ENCODE data around the gene CPNE1. TPM values are rescaled to one million over a fixed set of nuclear protein-coding genes. Genes with fewer than 3 reads are reported as not detected.
A peak's percentile ranks its signal among the peaks of the same experiment; 100 is the strongest.
"Not testable (repeated sequence)": the region's sequence is repeated elsewhere in the genome, so short reads cannot be mapped to it uniquely, and the experiment has no call there.

CPNE1 gene
- total and polyA plus RNA-seq, 4 donors: 58.8 to 192 (median 89.3) TPM

DNA sequence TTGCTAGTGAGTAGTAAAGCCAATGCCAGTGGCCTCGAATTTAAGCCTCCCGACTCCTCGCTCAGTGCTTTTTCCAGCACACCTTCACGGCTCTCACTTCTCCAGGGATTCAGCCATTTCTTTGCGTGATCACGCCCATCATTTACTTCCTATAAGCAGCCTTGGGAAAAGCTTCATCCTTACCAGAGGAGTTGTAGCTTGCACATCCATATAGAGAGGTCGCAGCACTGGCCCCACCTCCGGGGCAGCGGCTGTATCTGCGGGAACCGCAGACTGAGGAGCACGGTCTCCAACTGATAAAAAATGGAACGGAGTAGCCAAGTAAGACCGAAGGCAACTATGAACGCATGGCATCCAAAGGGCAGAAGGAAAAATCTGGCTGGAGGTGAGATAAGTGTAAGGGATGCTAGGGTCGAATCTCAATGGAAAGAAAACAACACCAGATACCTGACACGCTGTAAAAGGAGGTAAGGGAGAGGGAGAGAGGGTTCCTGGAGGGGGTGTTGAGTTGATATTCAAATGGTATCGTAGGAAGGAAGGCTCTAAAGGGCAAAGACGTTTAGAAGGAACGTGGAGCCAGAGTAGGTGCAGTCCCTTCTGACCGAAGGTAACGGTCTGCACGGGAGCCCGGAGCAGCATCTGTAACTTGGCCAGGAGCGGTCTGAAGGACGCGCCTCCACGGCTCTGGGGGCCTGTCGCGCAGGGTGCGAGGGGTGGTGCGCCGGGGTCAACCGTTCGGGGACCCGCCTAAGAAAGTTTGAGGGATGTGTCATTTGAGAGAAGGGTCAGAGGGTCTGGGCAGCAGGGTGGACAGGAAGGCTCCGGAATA, 33.8 kb upstream of the CPNE1 start:
- H3K4me3 ChIP-seq (ENCODE audit: low read depth, low read length): peak overlapping the region; percentile 76
- 4% methylated on average over 37 of the region's 37 CpGs for WGBS (ENCODE audit: insufficient coverage)
- peak in 2 of 6 donors; percentile 11 to 42 for DNase-seq (ENCODE audit: low read depth in 4 of 6, low spot score in 6 of 6)

DNA sequence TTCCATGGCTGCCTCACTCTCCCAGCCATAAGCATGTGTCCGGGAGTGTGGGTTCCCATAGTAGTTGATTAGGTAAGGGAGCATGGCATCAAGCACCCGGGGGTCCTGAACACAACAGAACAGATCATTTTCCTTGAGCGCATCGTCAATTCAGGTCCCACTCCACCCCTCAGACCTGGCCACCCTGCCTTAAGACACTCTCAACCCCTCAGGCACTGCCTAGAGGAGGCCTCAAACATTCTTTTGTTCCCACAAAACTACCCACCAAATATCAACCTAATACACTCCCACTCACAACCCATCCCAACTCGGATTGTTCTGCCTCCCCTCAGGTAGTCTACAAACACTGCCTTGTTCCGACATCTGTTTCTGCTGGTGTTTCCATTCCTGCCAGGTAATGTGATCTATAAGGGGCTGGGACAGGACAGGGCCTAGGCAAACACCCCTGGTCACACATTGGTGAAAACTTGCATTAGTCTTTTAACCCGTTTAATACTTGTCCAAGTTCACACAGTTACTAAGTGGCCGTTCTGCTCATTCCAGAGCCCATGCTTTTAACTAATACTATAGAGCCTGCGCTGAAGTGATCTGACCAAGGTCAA, 33.1 kb upstream of the CPNE1 start:
- Histone ChIP-seq H3K36me3 (ENCODE audit: control insufficient read depth, insufficient read depth, low read length) (peaks cover 40% of the 10 kb centered on the region), H3K4me3 (ENCODE audit: low read depth, low read length) (peak overlapping the region; percentile 76), H3K4me1 (ENCODE audit: control insufficient read depth, insufficient read depth, low read length) (peaks cover 10% of the 10 kb centered on the region), H3K27me3 (ENCODE audit: control insufficient read depth, insufficient read depth, low read length) (no peaks in the 10 kb centered on the region), H3K9me3 (ENCODE audit: control insufficient read depth, insufficient read depth, low read length) (no peaks in the 10 kb centered on the region), H3K27ac (ENCODE audit: low read depth, low read length) (no peak overlapping the region)
- WGBS (ENCODE audit: insufficient coverage): 79% methylated on average over 5 of the region's 9 CpGs
- DNase-seq (ENCODE audit: low read depth in 4 of 6, low spot score in 6 of 6): no peak

More for the DNA sequence above, 33.8 kb upstream of the CPNE1 start:
- Histone ChIP-seq H3K4me1 (ENCODE audit: control insufficient read depth, insufficient read depth, low read length) (peaks cover 10% of the 10 kb centered on the region), H3K27me3 (ENCODE audit: control insufficient read depth, insufficient read depth, low read length) (no peaks in the 10 kb centered on the region), H3K27ac (ENCODE audit: low read depth, low read length) (peak overlapping the region; percentile 91), H3K9me3 (ENCODE audit: control insufficient read depth, insufficient read depth, low read length) (no peaks in the 10 kb centered on the region), H3K36me3 (ENCODE audit: control insufficient read depth, insufficient read depth, low read length) (peaks cover 35% of the 10 kb centered on the region)

DNA sequence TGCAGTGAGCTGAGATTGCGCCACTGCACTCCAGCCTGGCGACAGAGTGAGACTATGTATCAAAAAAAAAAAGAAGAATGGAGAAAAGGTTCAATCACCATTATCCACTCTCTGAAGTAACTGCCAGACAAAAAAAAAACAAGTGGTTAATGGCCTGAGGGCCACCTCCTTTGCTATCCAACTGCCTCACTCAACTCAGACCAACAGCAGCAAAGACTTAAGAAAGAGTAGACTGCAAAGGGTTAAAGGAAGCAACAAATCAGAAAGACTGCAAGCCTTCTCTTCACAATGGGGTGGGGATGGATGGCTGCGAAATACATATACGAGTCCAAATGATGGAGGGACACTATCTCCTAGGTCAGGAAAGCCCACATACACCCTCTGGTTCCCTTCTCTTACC, 31.3 kb upstream of the CPNE1 start:
- peaks cover 40% of the 10 kb centered on the region for H3K36me3 ChIP-seq (ENCODE audit: control insufficient read depth, insufficient read depth, low read length)
- H3K9me3 ChIP-seq (ENCODE audit: control insufficient read depth, insufficient read depth, low read length): no peaks in the 10 kb centered on the region
- H3K4me1 ChIP-seq (ENCODE audit: control insufficient read depth, insufficient read depth, low read length): peaks cover 10% of the 10 kb centered on the region
- H3K4me3 ChIP-seq (ENCODE audit: low read depth, low read length): no peak overlapping the region
- H3K27ac ChIP-seq (ENCODE audit: low read depth, low read length): no peak overlapping the region
- no peak for DNase-seq (ENCODE audit: low read depth in 4 of 6, low spot score in 6 of 6)
- no CpG with 5 or more reads among the region's 4 CpGs for WGBS (ENCODE audit: insufficient coverage)
- H3K27me3 ChIP-seq (ENCODE audit: control insufficient read depth, insufficient read depth, low read length): no peaks in the 10 kb centered on the region

DNA sequence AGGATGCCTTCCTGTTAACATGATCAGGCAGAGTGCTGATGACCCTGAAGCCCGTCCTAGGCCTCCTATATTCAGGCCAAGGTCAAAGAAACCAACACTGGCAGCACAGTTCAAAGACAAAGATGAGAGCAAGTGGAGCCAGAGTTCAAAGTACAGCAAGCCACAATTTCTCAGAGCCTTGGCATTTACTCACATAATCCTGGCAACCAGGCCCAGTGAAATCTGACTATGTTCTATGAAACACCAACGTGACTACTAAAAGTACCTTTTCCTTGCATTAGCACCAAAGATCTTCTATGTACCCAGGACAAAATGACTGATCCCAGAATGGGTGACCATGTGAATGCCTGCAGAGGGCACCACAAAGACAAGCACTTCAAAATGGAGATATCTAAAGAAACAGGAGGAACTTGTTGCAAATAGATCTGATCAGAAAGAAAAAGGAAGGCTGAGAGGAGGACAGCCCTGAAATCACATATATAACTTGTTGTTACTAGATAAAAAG, 30.6 kb upstream of the CPNE1 start:
- H3K9me3 ChIP-seq (ENCODE audit: control insufficient read depth, insufficient read depth, low read length): no peaks in the 10 kb centered on the region
- no peak overlapping the region for H3K4me3 ChIP-seq (ENCODE audit: low read depth, low read length)
- H3K27ac ChIP-seq (ENCODE audit: low read depth, low read length): no peak overlapping the region
- DNase-seq (ENCODE audit: low read depth in 4 of 6, low spot score in 6 of 6): no peak
- peaks cover 10% of the 10 kb centered on the region for H3K4me1 ChIP-seq (ENCODE audit: control insufficient read depth, insufficient read depth, low read length)
- 93% methylated on average over 1 of the region's 2 CpGs for WGBS (ENCODE audit: insufficient coverage)
- H3K36me3 ChIP-seq (ENCODE audit: control insufficient read depth, insufficient read depth, low read length): peaks cover 40% of the 10 kb centered on the region
- no peaks in the 10 kb centered on the region for H3K27me3 ChIP-seq (ENCODE audit: control insufficient read depth, insufficient read depth, low read length)

DNA sequence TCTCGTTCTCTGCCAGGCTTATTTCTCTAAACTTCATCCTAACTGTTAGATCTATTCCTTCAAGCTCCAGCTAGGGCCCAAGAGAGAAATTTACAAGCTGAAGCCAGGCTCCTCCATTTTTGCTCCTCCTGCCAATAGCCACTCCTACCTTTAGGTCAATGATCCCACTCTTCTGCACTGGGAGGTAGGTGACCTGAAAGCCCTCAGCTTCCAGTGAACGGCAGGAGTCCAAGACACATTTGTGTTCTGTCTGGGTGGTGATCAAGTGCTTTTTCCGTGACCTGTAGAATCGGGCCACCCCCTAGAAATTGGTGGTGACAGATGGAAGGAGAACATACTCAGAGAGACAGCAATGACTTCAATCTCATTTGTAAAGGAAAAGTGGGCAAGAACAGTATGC, 25.6 kb upstream of the CPNE1 start:
- no peak overlapping the region for H3K27ac ChIP-seq (ENCODE audit: low read depth, low read length)
- H3K4me3 ChIP-seq (ENCODE audit: low read depth, low read length): no peak overlapping the region
- no peaks in the 10 kb centered on the region for H3K4me1 ChIP-seq (ENCODE audit: control insufficient read depth, insufficient read depth, low read length)
- no peaks in the 10 kb centered on the region for H3K27me3 ChIP-seq (ENCODE audit: control insufficient read depth, insufficient read depth, low read length)
- peaks cover 55% of the 10 kb centered on the region for H3K36me3 ChIP-seq (ENCODE audit: control insufficient read depth, insufficient read depth, low read length)
- no peak for DNase-seq (ENCODE audit: low read depth in 4 of 6, low spot score in 6 of 6)
- H3K9me3 ChIP-seq (ENCODE audit: control insufficient read depth, insufficient read depth, low read length): no peaks in the 10 kb centered on the region
- no CpG with 5 or more reads among the region's 4 CpGs for WGBS (ENCODE audit: insufficient coverage)

DNA sequence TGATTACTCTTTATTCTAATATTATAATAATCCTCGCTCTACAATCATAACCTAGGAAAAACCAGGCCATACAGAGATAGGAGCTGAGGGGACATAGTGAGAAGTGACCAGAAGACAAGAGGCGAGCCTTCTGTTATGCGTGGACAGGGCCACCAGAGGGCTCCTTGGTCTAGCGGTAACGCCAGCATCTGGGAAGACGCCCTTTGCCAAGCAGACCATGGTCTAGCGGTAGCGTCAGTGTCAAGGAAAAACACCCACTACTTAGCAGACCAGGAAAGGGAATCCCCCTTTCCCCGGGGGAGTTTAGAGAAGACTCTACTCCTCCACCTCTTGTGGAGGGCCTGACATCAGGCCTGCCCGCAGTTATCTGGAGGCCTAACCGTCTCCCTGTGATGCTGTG, 22.2 kb upstream of the CPNE1 start:
- not testable (repeated sequence) for H3K27me3 ChIP-seq (ENCODE audit: control insufficient read depth, insufficient read depth, low read length); H3K27ac ChIP-seq (ENCODE audit: low read depth, low read length); H3K4me3 ChIP-seq (ENCODE audit: low read depth, low read length); H3K4me1 ChIP-seq (ENCODE audit: control insufficient read depth, insufficient read depth, low read length); DNase-seq (ENCODE audit: low read depth in 4 of 6, low spot score in 6 of 6); H3K9me3 ChIP-seq (ENCODE audit: control insufficient read depth, insufficient read depth, low read length)
- peaks cover 39% of the 10 kb centered on the region for H3K36me3 ChIP-seq (ENCODE audit: control insufficient read depth, insufficient read depth, low read length)
- 94% methylated on average over 7 of the region's 11 CpGs for WGBS (ENCODE audit: insufficient coverage)

DNA sequence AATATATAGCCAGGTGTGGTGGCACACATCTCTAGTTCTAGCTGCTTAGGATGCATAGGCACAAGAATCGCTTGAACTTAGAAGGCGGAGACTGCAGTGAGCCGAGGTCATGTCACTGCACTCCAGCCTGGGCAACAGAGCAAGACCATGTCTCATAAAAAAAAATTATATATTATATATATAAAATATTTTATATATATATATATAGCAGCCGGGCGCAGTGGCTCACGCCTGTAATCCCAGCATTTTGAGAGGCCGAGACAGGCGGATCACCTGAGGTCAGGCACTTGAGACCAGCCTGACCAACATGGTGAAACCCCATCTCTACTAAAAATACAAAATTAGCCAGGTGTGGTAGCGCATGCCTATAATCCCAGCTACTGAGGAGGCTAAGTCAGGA, 20.7 kb upstream of the CPNE1 start:
- H3K27me3 ChIP-seq (ENCODE audit: control insufficient read depth, insufficient read depth, low read length); H3K27ac ChIP-seq (ENCODE audit: low read depth, low read length); DNase-seq (ENCODE audit: low read depth in 4 of 6, low spot score in 6 of 6); H3K4me1 ChIP-seq (ENCODE audit: control insufficient read depth, insufficient read depth, low read length); H3K4me3 ChIP-seq (ENCODE audit: low read depth, low read length); H3K9me3 ChIP-seq (ENCODE audit: control insufficient read depth, insufficient read depth, low read length): not testable (repeated sequence)
- peaks cover 38% of the 10 kb centered on the region for H3K36me3 ChIP-seq (ENCODE audit: control insufficient read depth, insufficient read depth, low read length)
- 97% methylated on average over 4 of the region's 9 CpGs for WGBS (ENCODE audit: insufficient coverage)

DNA sequence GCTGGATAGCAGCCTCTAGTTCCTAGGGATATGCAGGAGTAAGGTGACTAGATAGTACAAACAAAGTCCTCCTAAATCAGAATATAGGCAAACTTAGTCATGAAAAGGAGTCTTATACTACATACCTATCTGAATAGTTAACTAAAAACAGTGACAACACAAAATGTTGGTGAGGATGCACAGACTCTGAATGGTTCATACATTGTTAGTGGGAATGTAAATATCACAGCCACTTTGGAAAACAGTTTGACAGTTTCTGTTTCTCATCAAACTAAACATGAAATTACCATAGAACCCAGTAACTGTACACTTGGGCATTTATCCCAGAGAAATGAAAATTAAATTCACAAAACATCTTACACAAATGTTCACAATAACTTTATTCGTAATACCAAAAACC, 17.3 kb upstream of the CPNE1 start:
- Histone ChIP-seq H3K9me3 (ENCODE audit: control insufficient read depth, insufficient read depth, low read length) (no peaks in the 10 kb centered on the region), H3K27ac (ENCODE audit: low read depth, low read length) (no peak overlapping the region), H3K27me3 (ENCODE audit: control insufficient read depth, insufficient read depth, low read length) (no peaks in the 10 kb centered on the region), H3K36me3 (ENCODE audit: control insufficient read depth, insufficient read depth, low read length) (peaks cover 16% of the 10 kb centered on the region), H3K4me3 (ENCODE audit: low read depth, low read length) (no peak overlapping the region), H3K4me1 (ENCODE audit: control insufficient read depth, insufficient read depth, low read length) (no peaks in the 10 kb centered on the region)
- no peak for DNase-seq (ENCODE audit: low read depth in 4 of 6, low spot score in 6 of 6)
- 100% methylated on average over 1 of the region's 1 CpG for WGBS (ENCODE audit: insufficient coverage)

DNA sequence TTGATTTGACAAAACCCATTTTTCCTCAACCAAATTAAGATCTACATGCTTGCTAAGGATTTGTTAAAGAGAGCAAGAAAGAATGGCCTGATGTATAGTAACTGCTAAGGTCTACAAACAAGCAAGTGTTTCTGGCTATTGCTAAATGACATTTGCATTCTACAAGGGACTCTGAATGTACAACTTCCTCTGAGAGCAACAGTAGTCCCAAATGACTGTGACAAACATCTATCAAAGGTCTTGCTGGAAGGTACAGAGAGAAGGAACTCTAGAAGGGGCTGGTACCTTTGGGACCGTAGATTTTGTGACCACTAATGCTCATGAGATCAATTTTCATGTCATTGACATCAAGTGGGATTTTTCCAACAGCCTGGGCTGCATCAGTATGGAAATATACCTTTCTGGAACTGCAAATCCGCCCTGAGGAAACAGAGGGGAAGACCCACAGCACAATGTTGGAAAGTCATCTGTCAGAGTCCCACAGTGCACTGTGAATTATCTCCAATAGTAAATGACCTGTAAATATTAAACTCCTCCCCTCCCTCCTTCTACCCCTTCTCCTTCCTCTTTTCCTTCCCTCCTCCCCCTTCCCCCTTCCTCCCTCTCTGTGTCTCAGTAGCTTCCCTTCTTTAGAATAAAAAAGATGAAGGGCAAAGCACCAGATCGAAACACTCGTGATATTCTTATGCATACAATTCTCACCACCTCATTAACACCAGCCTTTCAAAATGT, 15.9 kb upstream of the CPNE1 start:
- H3K4me3 ChIP-seq (ENCODE audit: low read depth, low read length): no peak overlapping the region
- no peak overlapping the region for H3K27ac ChIP-seq (ENCODE audit: low read depth, low read length)
- WGBS (ENCODE audit: insufficient coverage): 92% methylated on average over 2 of the region's 4 CpGs
- DNase-seq (ENCODE audit: low read depth in 4 of 6, low spot score in 6 of 6): no peak
- H3K9me3 ChIP-seq (ENCODE audit: control insufficient read depth, insufficient read depth, low read length): no peaks in the 10 kb centered on the region
- peaks cover 16% of the 10 kb centered on the region for H3K36me3 ChIP-seq (ENCODE audit: control insufficient read depth, insufficient read depth, low read length)
- H3K27me3 ChIP-seq (ENCODE audit: control insufficient read depth, insufficient read depth, low read length): no peaks in the 10 kb centered on the region
- H3K4me1 ChIP-seq (ENCODE audit: control insufficient read depth, insufficient read depth, low read length): no peaks in the 10 kb centered on the region

Data from spinal cord (tissue), 10 donors.